CD4-positive, alpha-beta T cell treated with Interleukin-1 beta for 1 hour (primary cell): ENCODE measurements around the gene ATXN2.

ENCODE experiments used
- DNase-seq, 2 donors: peaks; one replicate each; pipeline ENCODE4 v3.0.0-alpha.2; 2020 to 2022

ATXN2 gene

DNA sequence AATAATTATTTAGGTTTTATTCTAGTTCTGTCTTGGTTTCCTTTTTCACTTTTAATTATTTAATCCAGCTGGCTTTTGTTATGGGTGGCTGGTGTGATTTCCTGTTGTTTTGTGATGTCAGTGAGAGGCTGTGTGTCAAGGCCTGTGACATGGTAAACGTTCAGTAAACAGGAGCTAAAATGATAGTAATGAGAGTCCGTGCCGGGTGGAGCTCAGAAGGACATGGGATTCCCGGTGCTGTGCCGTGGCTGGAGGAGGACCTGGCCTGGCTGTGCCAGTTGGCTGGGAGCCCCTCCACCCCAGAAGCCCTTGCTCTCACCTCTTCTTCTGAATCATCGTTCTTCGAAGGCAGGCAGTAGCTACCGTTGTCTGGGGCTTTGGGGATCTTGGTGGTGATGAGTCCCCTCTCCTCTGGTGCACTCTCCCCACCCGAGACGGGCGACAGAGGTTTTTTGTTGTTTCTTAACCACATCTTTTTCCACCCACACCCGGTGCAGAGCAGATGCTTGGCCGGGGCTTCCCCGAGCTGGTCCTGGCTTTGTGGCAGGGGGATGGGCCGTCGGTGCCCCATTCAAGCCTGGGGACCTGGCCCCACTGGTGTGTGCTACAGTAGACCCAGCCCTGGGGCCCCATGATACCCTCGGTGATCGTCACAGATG lies 164.3 kb downstream of the ATXN2 start:
- DNase-seq: peak; percentile 91 to 92

- no peak for DNase-seq
Observed at GRCh38 chr12:111434049-111434448, 165.1 kb downstream of the ATXN2 start.

DNA sequence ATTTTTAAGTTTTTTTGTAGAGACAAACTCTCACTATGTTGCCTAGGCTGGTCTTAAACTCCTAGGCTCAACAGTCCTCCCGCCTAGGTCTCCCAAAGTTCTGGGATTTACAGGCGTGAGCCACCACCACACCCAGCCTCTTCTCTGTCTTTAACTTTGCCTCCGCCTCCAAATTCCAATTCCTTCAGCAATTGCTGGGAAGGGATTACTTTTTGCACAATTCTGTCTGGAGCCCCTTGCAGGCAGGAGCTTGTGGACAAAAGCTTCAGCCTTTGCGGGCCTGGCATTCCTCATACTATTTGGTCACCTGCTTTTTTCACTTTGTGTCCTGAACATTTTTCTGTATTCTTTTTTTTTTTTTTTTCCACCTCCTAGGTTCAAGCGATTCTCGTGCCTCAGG lies 167.3 kb downstream of the ATXN2 start:
- DNase-seq: no peak

DNA sequence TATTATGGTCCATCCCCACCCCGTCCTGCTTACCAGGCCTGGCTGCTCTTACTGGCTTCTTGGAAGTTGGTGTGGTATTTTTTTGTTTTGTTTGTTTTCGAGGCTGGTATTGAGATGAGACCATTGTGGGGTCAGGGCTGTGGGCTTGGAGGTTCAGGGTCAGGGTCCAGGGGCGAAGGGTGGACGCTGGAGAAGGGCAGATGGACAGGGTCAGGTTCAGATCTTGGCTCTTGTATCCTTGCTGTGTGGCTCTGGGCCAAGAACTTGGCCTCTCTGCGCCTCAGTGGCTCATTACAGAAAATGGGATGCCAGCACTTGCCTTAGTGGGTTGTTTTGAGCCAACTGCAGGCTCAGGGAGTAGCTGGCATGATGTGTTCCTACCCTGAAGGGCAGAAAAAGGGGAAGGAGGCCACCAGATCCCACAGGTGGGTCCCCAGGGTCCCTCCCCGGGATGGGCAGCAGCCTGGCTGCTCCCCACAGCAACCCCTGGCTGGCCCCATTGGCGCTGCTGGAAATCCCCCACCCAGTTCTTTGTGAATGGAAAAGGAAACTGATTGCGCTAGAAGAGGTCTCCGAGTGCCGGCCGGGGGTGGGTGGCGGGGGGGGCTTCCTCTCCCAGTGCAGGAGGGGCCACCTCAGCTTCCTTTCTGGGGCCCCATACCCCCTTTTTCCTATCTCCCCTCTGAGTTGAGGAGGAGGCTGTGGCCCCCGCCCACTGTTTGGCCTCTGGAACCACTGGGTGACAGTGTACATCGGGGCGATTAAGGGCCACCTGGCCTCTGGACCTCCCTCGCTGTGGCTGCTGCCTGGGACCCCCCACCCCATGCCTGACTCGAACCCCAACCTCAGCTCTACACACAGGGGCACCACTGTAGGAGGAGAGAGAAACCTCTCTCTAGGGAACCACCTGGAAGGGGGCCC lies 168.4 kb downstream of the ATXN2 start:
- peak; percentile 80 to 85 for DNase-seq

DNA sequence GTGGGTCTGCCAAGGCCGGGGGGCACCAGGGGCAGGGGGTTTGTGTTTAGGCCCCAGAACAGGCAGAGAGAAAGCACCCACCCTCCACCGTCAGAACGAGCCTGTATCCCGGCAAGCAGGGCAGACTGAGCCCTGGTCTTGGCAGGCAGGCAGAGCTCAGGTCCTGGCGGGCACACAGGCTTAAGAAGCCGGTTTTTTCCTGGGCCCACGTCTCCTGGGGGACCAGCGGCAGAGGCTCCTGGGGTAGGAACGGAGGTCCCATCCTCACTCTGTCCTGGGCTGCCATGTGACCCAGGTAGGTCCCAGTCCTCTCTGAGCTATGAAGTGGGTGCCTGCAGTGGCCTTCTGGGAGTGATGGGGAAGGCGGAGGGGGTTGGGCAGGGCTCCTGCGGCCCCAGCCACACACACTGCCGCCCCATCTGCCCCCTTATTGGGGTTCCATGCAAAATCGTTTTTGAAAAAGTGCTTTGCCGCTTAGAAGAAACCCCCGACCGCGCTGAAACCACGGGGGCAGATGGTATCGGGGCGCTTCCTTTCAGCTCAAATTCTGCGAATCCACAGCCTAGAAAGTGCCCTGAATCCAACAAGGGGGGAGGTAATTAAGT lies 169.2 kb downstream of the ATXN2 start:
- DNase-seq: peak; percentile 72 to 83

GRCh38 chr12:111428728-111429175 lies 170.4 kb downstream of the ATXN2 start:
- DNase-seq: peak; percentile 54 to 67

- no peak for DNase-seq
Observed at GRCh38 chr12:111428081-111428727, 170.9 kb downstream of the ATXN2 start.

DNA sequence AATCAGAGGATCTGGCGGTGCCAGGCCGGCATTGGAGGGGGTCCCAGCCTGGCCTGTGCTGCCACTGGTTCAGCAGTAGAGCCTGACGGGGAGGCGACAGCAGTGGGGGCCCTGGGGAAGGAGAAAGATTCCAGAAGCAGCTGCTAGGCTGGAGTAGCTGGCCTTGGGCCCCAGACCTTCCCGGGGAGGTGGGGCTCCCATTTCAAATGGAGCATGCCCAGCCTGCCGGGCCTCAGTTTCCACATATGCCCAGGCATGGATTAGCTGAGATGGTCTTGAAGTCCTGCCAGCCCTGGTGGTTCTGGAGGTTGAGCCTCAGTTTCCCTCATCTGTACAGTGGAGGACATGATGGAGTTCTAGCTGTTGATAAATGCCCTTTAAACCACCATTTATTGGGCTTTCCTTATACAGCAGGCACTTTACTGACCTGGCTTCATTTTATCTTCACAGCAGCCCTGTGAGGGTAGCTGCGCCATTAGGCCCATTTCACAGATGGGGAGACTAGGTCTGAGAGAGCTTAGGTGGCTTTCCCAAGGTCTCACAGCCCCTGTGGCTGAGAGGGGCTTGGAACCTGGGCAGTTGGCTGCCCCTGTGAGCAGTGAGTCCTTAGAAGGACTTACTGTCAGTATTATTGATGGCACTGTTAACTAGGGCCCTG lies 171.6 kb downstream of the ATXN2 start:
- no peak for DNase-seq

GRCh38 chr12:111426344-111427185 lies 172.6 kb downstream of the ATXN2 start:
- DNase-seq: peak; percentile 30 to 53

DNA sequence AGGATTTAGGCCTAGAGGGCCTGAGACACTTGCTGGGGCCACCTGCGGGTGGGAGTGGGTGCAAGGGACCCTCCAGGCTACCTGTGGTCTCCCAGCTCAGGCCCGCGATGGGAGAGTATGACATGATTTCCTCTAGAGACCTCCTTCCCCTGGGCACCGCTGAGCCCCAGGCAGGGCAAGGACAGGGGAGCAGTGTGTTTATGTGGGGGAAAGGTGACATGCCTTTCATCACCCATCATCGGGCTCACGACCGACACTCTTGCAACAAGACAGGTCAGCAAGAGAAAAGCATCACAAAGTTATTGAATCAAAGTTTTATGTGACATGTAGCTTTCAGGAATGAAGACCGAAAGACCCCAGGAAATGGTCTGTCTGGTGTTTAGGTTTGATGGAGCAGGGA lies 173.5 kb downstream of the ATXN2 start:
- no peak for DNase-seq

DNA sequence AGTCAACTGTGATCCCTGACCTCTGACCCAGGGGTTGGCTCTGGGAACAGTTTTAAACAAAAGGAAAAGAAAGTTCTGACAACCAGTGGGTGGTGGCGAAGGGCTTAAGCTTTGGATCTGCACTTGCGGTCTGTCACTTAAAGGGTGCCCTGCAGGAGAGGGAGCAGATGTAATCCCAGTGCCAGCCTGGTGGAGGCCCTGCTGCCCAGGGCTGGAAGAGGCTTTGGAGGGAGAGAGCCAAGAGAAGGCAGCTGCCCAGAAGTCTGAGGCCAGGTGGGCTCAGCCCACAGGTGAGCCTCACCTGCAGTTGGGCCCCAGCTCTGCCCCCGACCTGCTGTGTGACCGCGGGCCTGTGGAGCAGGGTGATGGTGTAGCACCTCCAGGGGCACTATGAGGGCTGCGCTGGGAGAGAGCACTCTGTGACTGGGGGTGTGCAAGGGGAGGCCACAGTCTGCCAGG lies 174.3 kb downstream of the ATXN2 start:
- no peak for DNase-seq

DNA sequence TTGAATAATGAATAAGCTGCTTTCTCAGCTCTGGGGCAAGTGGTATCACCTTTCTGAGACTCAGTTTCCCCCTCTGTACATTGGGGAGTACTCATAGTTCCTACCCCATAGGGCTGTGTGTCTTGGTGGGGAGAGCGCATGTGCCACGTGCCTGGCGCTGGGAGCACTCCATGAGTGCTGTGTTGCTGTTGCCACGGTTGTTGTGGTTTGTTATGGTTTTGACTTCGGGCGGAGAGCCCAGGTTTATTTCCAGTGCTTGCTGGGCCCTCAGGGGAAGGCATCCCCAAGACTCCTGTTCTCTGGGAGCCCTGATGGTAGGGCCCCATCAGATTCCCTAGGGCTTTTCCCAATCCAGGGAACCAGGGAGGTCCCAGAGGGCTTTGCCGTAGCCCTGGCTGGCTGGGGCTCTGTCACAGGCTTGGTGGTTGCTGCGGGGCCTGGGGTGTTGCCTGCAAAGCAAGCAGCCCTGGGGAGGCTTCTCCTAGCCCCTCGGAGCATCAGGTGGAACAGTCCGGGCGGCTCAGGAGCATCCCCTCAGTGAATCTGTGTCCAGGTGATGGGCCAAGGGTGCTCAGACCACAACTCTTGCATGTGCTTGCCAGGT lies 174.8 kb downstream of the ATXN2 start:
- no peak for DNase-seq

DNA sequence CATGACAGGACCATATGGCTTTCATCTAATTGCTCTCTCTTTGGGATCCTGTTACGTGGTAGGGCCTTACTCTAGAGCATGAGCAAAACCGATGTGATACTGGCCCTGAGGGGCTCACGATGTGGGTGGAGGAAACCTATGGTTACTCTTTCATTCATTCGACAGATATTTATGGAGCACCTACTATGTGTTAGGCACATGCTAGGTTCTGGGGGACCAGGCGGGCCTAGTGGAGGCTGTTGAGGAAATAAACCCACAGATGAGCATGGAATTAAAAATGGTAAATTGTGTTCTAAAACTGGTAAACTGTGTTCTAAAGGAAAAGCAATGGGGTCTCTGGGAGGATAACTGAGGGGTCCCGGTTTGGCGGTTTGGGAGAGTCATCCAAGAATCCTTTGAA lies 178.6 kb downstream of the ATXN2 start:
- DNase-seq: no peak

- no peak for DNase-seq
Observed at GRCh38 chr12:111419784-111420183, 179.3 kb downstream of the ATXN2 start.

DNA sequence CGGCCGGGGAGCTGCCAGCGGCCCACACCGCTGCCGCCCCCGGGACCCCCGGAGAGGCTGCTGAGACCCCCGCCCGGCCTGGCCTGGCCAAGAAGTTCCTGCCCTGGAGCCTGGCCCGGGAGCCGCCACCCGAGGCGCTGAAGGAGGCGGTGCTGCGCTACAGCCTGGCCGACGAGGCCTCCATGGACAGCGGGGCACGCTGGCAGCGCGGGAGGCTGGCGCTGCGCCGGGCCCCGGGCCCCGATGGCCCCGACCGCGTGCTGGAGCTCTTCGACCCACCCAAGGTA lies 180.6 kb downstream of the ATXN2 start:
- DNase-seq: no peak

DNA sequence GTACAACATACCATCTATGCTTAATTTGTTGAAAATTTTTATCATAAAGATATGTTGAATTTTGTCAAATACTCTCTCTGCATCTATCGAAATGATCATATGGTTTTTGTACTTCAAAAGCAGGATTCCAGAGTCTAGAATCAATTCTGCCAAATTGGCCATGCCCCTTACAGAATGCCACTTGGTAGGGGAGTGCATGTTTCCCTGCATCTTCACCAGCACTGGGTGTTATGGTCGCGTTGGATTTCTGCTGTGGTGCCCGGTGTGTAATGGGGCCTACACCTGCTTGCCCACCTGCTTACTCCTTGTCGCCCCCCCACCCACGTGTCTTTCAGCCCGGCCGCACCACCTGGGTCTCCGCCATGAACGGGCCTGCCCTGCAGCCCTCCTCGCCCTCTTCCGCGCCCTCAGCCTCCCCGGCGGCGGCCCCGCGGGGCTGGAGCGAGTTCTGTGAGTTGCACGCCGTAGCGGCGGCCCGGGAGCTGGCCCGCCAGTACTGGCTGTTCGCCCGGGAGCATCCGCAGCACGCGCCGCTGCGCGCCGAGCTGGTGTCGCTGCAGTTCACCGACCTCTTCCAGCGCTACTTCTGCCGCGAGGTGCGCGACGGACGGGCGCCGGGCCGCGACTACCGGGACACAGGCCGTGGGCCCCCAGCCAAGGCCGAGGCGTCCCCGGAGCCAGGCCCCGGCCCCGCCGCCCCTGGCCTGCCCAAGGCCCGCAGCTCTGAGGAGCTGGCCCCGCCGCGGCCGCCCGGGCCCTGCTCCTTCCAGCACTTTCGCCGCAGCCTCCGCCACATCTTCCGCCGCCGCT lies 181.1 kb downstream of the ATXN2 start:
- no peak for DNase-seq

DNA sequence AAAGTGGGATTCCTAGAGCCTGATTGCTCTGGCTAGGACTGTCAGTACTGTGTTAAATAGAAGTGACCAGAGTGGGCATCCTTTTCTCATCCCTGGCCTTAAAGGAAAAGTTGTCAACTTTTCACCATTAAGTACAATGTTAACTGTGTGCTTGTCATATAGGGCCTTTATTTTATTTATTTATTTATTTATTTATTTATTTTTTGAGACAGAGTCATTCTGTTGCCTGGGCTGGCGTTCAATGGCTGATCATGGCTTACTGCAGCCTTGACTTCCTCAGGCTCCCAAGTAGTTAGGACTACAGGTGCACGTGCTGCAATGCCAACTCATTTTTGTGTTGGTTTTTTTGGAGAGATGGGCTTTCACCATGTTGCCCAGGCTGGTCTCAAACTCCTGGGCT lies 181.8 kb downstream of the ATXN2 start:
- no peak for DNase-seq

- no peak for DNase-seq
Observed at GRCh38 chr12:111414711-111415252, 184.3 kb downstream of the ATXN2 start.

DNA sequence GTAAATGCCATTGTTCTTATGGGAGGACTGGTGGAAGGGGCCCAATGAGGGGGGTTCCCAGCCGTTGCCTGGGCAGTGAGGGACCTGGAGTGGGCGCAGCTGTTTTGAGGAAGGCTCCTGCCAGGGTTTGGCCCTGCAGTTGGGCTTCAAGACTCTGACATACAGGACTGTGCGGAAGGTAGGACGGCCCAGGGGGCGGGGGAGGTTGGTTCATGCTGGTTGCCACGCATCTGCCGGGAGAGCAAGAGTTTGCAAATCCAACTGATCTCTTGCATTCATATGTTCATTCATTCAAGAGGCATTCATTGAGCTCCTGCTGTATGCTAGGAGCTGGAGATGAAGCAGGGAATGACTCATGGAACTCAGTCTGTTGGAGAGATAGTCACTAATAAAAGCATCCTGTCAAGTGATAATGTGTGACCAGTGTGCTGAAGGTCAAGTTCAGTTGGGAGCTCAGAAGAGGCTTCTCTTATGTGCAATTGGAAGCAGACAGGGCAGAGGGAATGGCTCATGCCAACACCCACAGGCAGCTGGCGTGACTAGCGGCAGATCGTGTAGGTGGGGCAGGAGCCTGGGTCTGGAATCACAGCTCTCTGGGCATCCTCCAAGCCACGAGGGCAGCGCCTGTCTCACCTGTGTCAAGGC lies 185.6 kb downstream of the ATXN2 start:
- no peak for DNase-seq
